ENCODE results near the gene FAM78B.

FAM78B gene

GRCh38 chr1:166063701-166064100, 103.1 kb downstream of the FAM78B start:
- DNase-seq (ENCODE audit: insufficient read length): no peak
- TF ChIP-seq POLR2AphosphoS5 (IDR thresholded peaks at IDR 0.05; ENCODE audit: low read depth, low read length) (no peak), POLR2A (IDR thresholded peaks at IDR 0.05; ENCODE audit: low read depth, low read length) (no peak)
- no peak for FAIRE-seq

GRCh38 chr1:166062421-166063070, 104.3 kb downstream of the FAM78B start:
- no peak for FAIRE-seq
- DNase-seq (ENCODE audit: insufficient read length): no peak
- TF ChIP-seq POLR2A (IDR thresholded peaks at IDR 0.05; ENCODE audit: low read depth, low read length) (no peak), POLR2AphosphoS5 (IDR thresholded peaks at IDR 0.05; ENCODE audit: low read depth, low read length) (no peak), TAF1 (IDR thresholded peaks at IDR 0.05; ENCODE audit: borderline replicate concordance, low read depth, low read length) (no peak)

GRCh38 chr1:166057650-166058049, 109.2 kb downstream of the FAM78B start:
- FAIRE-seq (no peak), DNase-seq (ENCODE audit: insufficient read length) (no peak)
- TF ChIP-seq TAF1 (IDR thresholded peaks at IDR 0.05; ENCODE audit: borderline replicate concordance, low read depth, low read length): no peak
- TF ChIP-seq POLR2A (IDR thresholded peaks at IDR 0.05; ENCODE audit: low read depth, low read length): no peak
- TF ChIP-seq POLR2AphosphoS5 (IDR thresholded peaks at IDR 0.05; ENCODE audit: low read depth, low read length): no peak

GRCh38 chr1:166053395-166053794, 113.4 kb downstream of the FAM78B start:
- TF ChIP-seq TAF1 (IDR thresholded peaks at IDR 0.05; ENCODE audit: borderline replicate concordance, low read depth, low read length) (no peak), POLR2AphosphoS5 (IDR thresholded peaks at IDR 0.05; ENCODE audit: low read depth, low read length) (no peak), POLR2A (IDR thresholded peaks at IDR 0.05; ENCODE audit: low read depth, low read length) (no peak)
- FAIRE-seq (no peak), DNase-seq (ENCODE audit: insufficient read length) (no peak)

- no peak for DNase-seq (ENCODE audit: insufficient read length)
- FAIRE-seq: no peak
- TF ChIP-seq POLR2AphosphoS5 (IDR thresholded peaks at IDR 0.05; ENCODE audit: low read depth, low read length) (no peak), POLR2A (IDR thresholded peaks at IDR 0.05; ENCODE audit: low read depth, low read length) (no peak), TAF1 (IDR thresholded peaks at IDR 0.05; ENCODE audit: borderline replicate concordance, low read depth, low read length) (no peak)
Measured at GRCh38 chr1:166040202-166040997, 126.4 kb downstream of the FAM78B start.

GRCh38 chr1:166039436-166040201, 127.2 kb downstream of the FAM78B start:
- no peak for FAIRE-seq
- TF ChIP-seq TAF1 (IDR thresholded peaks at IDR 0.05; ENCODE audit: borderline replicate concordance, low read depth, low read length): no peak
- TF ChIP-seq POLR2A (IDR thresholded peaks at IDR 0.05; ENCODE audit: low read depth, low read length): no peak
- TF ChIP-seq POLR2AphosphoS5 (IDR thresholded peaks at IDR 0.05; ENCODE audit: low read depth, low read length): no peak
- DNase-seq (ENCODE audit: insufficient read length): no peak

GRCh38 chr1:166036092-166036491, 130.7 kb downstream of the FAM78B start:
- TF ChIP-seq POLR2A (IDR thresholded peaks at IDR 0.05; ENCODE audit: low read depth, low read length) (no peak), TAF1 (IDR thresholded peaks at IDR 0.05; ENCODE audit: borderline replicate concordance, low read depth, low read length) (no peak), POLR2AphosphoS5 (IDR thresholded peaks at IDR 0.05; ENCODE audit: low read depth, low read length) (no peak)
- no peak for FAIRE-seq
- DNase-seq (ENCODE audit: insufficient read length): no peak

GRCh38 chr1:166032572-166033371, 134.0 kb downstream of the FAM78B start:
- DNase-seq (ENCODE audit: insufficient read length): no peak
- no peak for FAIRE-seq

GRCh38 chr1:166031932-166032571, 134.7 kb downstream of the FAM78B start:
- FAIRE-seq: no peak
- DNase-seq (ENCODE audit: insufficient read length): no peak
- TF ChIP-seq TAF1 (IDR thresholded peaks at IDR 0.05; ENCODE audit: borderline replicate concordance, low read depth, low read length) (no peak), POLR2A (IDR thresholded peaks at IDR 0.05; ENCODE audit: low read depth, low read length) (no peak), POLR2AphosphoS5 (IDR thresholded peaks at IDR 0.05; ENCODE audit: low read depth, low read length) (no peak)

More at GRCh38 chr1:166032572-166033371, 134.0 kb downstream of the FAM78B start:
- TF ChIP-seq POLR2AphosphoS5 (IDR thresholded peaks at IDR 0.05; ENCODE audit: low read depth, low read length) (no peak), POLR2A (IDR thresholded peaks at IDR 0.05; ENCODE audit: low read depth, low read length) (no peak), TAF1 (IDR thresholded peaks at IDR 0.05; ENCODE audit: borderline replicate concordance, low read depth, low read length) (no peak)

- TF ChIP-seq POLR2AphosphoS5 (IDR thresholded peaks at IDR 0.05; ENCODE audit: low read depth, low read length) (no peak), POLR2A (IDR thresholded peaks at IDR 0.05; ENCODE audit: low read depth, low read length) (no peak), TAF1 (IDR thresholded peaks at IDR 0.05; ENCODE audit: borderline replicate concordance, low read depth, low read length) (no peak)
- DNase-seq (ENCODE audit: insufficient read length) (no peak), FAIRE-seq (no peak)
Measured at GRCh38 chr1:166029196-166029945, 137.4 kb downstream of the FAM78B start.
